Calu3 (cell line): ENCODE measurements around the gene SLIT3. TPM values are rescaled to one million over a fixed set of nuclear protein-coding genes. Genes with fewer than 3 reads are reported as not detected.

Experiments
- Bru-seq: library from RNA; stranded (reverse); fragments of 400-500 nt; gene quantifications from one replicate; lab custom pipeline; 2021; lab: Mats Ljungman, UMichigan
- BruChase-seq, 2 experiments: library from RNA; stranded (reverse); fragments of 400-500 nt; gene quantifications; one replicate each; lab custom pipeline; 2021; lab: Mats Ljungman, UMichigan
- BruUV-seq: library from RNA; stranded (reverse); fragments of 400-500 nt; replicated peaks from 2 replicates; lab custom pipeline; 2021; lab: Mats Ljungman, UMichigan
- CTCF ChIA-PET: fragments of 300-600 bp; sonication (Branson Sonifier 250); formaldehyde crosslinking; loops from one replicate; lab custom pipeline; 2022; ENCODE audit warnings: antibody characterized with exemption; lab: Charles Lee
- DNase-seq: peaks from one replicate; pipeline ENCODE4 v3.0.0; 2022
- H3K27ac Mint-ChIP-seq: one replicate; pipeline ENCODE4 v1.8.0; 2022; ENCODE audit warnings: mixed read lengths; ENCODE audit not compliant: unreplicated experiment
- H3K27me3 Mint-ChIP-seq: one replicate; pipeline ENCODE4 v1.8.0; 2022; ENCODE audit warnings: mixed read lengths; ENCODE audit not compliant: unreplicated experiment
- H3K36me3 Mint-ChIP-seq: one replicate; pipeline ENCODE4 v1.8.0; 2022; ENCODE audit warnings: mild to moderate bottlenecking, moderate library complexity, mixed read lengths; ENCODE audit not compliant: insufficient read depth, unreplicated experiment
- H3K4me1 Mint-ChIP-seq: one replicate; pipeline ENCODE4 v1.8.0; 2022; ENCODE audit warnings: mild to moderate bottlenecking, low read depth, mixed read lengths; ENCODE audit not compliant: unreplicated experiment
- H3K4me3 Mint-ChIP-seq: one replicate; pipeline ENCODE4 v1.8.0; 2022; ENCODE audit warnings: mild to moderate bottlenecking, low read depth, moderate library complexity, mixed read lengths; ENCODE audit not compliant: unreplicated experiment
- H3K9me3 Mint-ChIP-seq: one replicate; pipeline ENCODE4 v1.8.0; 2022; ENCODE audit warnings: low read depth, mixed read lengths; ENCODE audit not compliant: unreplicated experiment
- intact Hi-C: fragments of 100-400 bp; cut with micrococcal nuclease; formaldehyde crosslinking; loops from one replicate; pipeline ENCODE4 v1.10.0; 2022; ENCODE audit not compliant: unreplicated experiment
- long read RNA-seq: library from polyadenylated mRNA; stranded (forward); transcript quantifications from one replicate; pipeline ENCODE4 v2.0.0, GENCODE V29; 2022
- total RNA-seq: library from RNA; stranded (reverse); gene quantifications from 2 replicates; pipeline ENCODE4 v1.2.3, GENCODE V29; 2022
- TF ChIP-seq, protein P1 (sequence below): fragments of 200-600 bp; IDR thresholded peaks from one replicate; pipeline ENCODE4 v1.8.0; 2022; ENCODE audit warnings: antibody characterized with exemption; ENCODE audit not compliant: unreplicated experiment

The SLIT3 gene
- total RNA-seq = not detected in 2 replicates
- percentile 0 among the genes with signal in this experiment for Bru-seq, nascent RNA
- BruChase-seq, experiment 1, labeled RNA remaining after a 6-hour chase = not detected
- not detected for BruChase-seq, experiment 2, labeled RNA remaining after a 2-hour chase
- long read RNA-seq = 0 reads

DNA sequence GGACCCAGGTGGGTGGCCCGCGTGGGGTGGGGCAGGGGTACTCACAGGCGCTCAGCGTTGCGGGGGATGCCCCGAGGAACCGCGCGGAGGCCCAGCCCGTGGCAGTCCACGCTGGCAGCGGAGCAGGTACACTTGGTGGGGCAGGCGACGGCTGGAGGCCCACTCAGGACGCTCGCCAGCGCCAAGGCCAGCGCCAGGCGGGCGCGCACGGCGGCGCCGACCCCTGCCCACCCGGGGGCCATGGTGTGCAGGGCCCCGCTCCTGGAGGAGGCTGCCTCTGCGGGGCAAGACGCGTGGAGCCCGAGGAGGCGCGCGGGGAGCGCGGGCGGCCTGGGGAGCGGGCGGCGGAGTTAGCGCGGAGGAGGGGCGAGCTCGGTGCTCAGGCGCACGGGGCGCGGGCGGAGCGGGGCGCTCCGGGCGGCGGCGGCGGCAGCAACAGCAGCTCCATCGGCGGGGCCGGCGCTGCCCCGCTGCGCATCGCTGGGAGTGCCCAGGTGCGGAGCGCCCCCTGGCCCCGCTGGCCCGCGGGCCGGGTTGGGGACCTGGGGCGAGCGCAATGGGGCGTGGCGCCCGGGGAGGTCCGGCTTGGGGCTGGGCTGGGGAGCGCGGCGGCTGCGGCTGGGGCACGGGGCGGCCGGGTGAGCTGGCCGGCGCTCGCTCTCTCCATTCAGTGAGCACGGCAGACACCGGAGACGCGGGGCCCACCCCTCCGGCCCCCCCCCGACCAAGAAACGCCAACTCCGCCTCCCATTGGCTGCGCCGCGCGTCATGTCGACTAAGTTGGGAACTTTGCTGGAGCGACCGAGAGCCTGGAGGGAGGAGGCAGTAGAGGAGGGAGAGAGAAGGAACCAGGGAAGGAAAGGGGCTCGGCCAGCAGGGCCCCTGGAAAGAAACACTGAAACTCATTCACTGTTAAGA is at the start of gene SLIT3:
Gene SLIT3 (minus strand): TSS at position 672 of the 918 bp plus-strand sequence. CDS start 430 bp downstream, at position 242.
- intact Hi-C loops = loop anchor here (5.0 kb wide), 2 partner anchors 183 to 808 kb away; no protein-coding TSS in a partner anchor
- Mint-ChIP-seq H3K4me3 (no peak within 1 kb of the TSS), H3K4me1 (no peaks in the 10 kb centered on the region), H3K27me3 (peaks cover 41% of the 10 kb centered on the region), H3K27ac (no peak within 1 kb of the TSS), H3K9me3 (peaks cover 2% of the 10 kb centered on the region), H3K36me3 (no peaks in the 10 kb centered on the region)
- BruUV-seq = no TSS peak
- CTCF ChIA-PET = no interaction called here
- TF ChIP-seq, protein P1, sequence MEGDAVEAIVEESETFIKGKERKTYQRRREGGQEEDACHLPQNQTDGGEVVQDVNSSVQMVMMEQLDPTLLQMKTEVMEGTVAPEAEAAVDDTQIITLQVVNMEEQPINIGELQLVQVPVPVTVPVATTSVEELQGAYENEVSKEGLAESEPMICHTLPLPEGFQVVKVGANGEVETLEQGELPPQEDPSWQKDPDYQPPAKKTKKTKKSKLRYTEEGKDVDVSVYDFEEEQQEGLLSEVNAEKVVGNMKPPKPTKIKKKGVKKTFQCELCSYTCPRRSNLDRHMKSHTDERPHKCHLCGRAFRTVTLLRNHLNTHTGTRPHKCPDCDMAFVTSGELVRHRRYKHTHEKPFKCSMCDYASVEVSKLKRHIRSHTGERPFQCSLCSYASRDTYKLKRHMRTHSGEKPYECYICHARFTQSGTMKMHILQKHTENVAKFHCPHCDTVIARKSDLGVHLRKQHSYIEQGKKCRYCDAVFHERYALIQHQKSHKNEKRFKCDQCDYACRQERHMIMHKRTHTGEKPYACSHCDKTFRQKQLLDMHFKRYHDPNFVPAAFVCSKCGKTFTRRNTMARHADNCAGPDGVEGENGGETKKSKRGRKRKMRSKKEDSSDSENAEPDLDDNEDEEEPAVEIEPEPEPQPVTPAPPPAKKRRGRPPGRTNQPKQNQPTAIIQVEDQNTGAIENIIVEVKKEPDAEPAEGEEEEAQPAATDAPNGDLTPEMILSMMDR = no peak
- no peak for DNase-seq

DNA sequence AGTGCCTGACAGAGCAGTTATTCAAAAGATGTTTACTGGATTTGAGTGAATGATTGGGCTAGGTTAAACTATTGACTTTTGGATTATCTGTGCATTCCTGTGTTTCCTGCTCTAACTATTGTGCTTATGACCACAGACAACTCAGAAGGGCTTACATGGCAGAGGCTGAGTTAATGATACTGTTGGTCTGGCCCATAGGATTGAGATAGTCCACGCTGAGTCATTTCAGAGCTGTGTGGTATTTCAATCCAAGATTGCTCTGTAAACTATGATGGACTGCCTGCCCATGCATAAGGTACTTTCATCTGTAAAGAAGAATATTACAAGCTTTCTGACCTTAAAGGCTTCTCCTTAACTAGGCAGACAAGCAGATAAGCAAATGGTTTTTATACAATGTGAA is 49.1 kb upstream of the SLIT3 start:
- no TSS peak for BruUV-seq

DNA sequence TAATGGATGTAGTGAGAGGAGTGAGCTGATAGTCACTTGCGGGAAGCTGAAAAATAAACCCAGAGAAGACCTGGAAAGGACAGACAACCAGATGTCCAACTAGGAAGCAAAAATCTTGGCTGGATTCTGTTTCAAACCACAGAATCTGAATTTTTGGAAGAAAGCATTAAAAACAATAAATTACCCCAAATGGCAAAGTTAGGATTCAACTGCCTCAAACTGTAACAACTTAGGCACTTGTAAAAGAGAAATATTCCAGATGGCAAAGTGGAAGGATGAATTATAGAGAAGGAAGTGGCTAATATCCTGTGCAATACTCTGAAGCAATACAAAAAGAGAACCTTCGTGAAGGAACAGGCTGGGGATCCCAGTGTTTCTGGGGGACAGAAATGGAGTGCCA is 46.8 kb upstream of the SLIT3 start:
- no peak for DNase-seq
- no peaks in the 10 kb centered on the region for H3K4me1 Mint-ChIP-seq
- CTCF ChIA-PET = no interaction called here
- no peak overlapping the region for H3K4me3 Mint-ChIP-seq
- no peaks in the 10 kb centered on the region for H3K27me3 Mint-ChIP-seq
- H3K36me3 Mint-ChIP-seq = no peaks in the 10 kb centered on the region
- peaks cover 14% of the 10 kb centered on the region for H3K9me3 Mint-ChIP-seq
- no TSS peak for BruUV-seq
- TF ChIP-seq, protein P1 = no peak
- H3K27ac Mint-ChIP-seq = no peak overlapping the region
- intact Hi-C loops = no loop called here

More for the DNA sequence above, 49.1 kb upstream of the SLIT3 start:
- H3K4me1 Mint-ChIP-seq = no peaks in the 10 kb centered on the region
- intact Hi-C loops = no loop called here
- DNase-seq = no peak
- H3K27me3 Mint-ChIP-seq = no peaks in the 10 kb centered on the region
- no peaks in the 10 kb centered on the region for H3K36me3 Mint-ChIP-seq
- no peak overlapping the region for H3K27ac Mint-ChIP-seq
- CTCF ChIA-PET = no interaction called here
- peaks cover 17% of the 10 kb centered on the region for H3K9me3 Mint-ChIP-seq
- TF ChIP-seq, protein P1 = no peak
- no peak overlapping the region for H3K4me3 Mint-ChIP-seq

DNA sequence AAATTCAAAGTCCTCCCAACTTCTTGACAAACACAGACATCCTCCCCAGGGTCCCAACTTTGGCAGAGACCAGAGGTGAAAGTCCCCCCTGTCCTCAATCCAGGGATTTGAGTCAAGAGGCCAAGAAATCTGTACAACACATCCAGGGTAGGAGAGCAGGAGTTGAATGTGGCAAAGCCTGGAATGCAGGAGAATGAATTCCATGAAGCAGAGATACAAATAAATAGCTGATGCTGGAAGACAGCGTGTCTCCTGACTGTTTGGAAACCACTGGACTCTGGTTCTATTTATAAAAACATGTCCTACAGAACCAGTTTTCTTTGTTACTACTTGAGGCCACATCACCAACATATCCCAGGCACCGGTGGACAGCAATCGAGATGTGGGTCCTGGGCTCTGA is 43.7 kb upstream of the SLIT3 start:
- H3K36me3 Mint-ChIP-seq = no peaks in the 10 kb centered on the region
- no peak for DNase-seq
- H3K4me3 Mint-ChIP-seq = no peak overlapping the region
- TF ChIP-seq, protein P1 = no peak
- intact Hi-C loops = no loop called here
- H3K27ac Mint-ChIP-seq = no peak overlapping the region
- CTCF ChIA-PET = no interaction called here
- no peaks in the 10 kb centered on the region for H3K27me3 Mint-ChIP-seq
- no TSS peak for BruUV-seq
- H3K9me3 Mint-ChIP-seq = peaks cover 8% of the 10 kb centered on the region
- H3K4me1 Mint-ChIP-seq = no peaks in the 10 kb centered on the region
